GM03348 (cell line): Measurements from ENCODE around the gene AGFG1.

Experiments
- DNase-seq: peaks from one replicate; pipeline ENCODE4 v3.0.0; 2012; ENCODE audit warnings: low spot score

The AGFG1 gene

DNA sequence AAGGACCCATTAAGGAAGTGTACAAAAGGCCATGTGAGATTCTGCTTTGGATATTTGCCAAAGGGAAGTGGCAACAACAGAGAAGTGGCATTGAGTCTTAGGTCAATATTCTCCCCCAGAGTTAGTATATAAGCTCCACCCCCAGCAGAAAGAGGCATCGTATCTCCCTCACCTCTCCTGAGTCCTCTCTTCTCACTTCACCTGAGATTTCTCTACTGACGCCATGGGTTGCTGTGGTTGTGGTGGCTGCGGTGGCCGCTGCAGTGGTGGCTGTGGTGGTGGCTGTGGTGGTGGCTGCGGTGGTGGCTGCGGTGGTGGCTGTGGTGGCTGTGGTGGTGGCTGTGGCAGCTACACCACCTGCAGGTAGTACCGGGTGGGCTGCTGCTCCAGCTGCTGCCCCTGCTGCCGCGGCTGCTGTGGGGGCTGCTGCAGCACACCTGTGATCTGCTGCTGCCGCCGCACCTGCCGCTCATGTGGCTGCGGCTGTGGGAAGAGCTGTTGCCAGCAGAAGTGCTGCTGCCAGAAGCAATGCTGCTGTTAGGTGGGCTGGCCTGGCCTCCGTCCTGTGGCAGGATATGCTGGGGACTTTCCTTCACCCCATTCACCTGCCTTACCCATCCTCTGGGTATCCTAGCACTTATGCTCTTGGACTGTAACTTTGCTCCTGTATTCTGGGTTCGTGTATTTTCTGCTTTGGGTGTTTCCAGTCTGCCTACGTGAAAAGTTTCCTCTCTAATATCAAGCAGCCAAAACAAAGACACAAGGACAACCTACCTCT, 136.8 kb downstream of the AGFG1 start:
- DNase-seq: no peak

GRCh38 chr2:227610123-227610522, 138.2 kb downstream of the AGFG1 start:
- no peak for DNase-seq
